GM18861 (cell line): ENCODE measurements around the gene SETD3.

Experiments
- ATAC-seq: cut with Tn5 transposase; IDR thresholded peaks from one replicate; pipeline ENCODE4 v1.9.1; 2021; ENCODE audit not compliant: unreplicated experiment

SETD3 gene

GRCh38 chr14:99497894-99498293 is 17.2 kb upstream of the SETD3 start:
- no peak for ATAC-seq

GRCh38 chr14:99497341-99497740 is 16.7 kb upstream of the SETD3 start:
- no peak for ATAC-seq

DNA sequence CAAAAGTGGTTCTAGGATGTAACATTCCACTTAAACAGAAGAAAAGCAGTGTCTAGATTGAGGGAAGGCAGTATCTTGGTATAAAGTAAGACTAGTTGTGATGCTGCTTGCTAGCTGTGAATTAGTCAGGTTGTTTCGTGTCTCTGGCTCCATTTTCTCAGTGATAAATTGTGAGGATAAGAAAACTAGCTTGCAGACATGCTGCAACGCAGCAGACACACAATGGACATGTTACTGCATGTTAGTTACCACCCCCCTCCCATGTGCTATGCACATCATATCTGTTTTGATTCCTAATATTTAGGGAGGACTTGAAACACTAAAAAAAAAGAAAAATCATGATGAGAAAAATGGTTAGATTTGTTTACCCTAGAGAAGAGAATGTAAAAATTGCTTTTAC is 3.4 kb upstream of the SETD3 start:
- no peak for ATAC-seq

DNA sequence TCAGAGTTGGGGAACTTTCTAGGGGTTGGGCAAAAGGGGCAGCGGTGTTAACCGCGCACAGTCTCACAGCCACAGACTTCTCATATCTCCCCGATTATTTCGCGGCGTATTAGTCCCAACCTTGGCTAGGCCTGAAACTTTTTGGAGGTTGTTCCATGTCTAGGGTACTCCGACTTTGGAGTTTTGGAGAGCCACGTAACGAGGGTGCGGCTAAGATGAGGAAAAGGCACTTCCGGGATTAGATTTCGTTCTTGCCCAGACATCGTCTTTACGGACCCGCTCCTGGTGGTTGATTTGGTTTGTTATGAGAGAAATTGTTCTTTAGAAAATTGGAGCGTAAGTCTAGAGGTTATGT is 1.1 kb upstream of the SETD3 start:
- no peak for ATAC-seq

DNA sequence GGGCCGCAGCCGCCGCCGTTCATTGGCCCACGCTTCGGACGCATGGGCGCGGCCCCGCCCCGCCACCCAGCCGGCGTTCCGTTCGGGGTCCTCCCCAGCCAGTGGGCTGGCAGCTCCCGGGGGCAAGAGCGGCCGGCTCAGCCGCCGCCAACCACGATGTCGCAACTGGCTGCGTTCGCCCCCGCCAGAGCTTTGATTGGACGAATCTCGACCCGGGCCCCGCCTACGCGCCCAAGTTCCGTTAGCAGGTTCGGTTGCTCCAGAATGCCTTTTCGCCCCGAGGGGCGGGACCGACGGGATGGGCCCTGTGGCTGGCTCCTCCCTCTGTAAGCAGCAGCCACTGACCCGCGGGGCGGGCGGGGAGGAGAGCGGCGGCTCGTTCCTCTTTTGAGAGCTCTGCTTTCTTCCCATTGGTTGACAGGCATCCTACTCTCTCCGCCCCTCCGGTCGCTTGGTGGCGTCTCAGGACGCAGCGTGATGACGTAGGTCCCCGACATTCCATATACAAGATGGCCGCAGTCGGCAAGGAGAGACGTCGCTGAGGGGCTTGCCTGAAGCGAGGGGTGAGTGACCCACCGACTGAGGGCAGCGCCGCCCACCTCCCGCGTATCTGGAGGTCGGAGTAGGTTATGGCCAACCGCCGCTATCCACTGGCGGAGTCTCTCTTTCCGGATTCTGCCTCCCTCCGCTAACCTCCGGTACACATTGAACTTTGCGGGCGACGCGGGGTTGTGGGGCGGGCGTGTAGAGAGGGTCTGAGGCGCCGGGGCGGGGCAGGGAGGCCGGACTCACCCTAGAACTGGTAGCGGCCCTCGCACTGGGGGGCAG is 472 bp upstream of the SETD3 start, which contains the start of gene CCNK:
CCNK (plus strand) TSS at position 493 of the 828 bp plus-strand sequence. CDS start 11,269 bp downstream, outside the sequence.
- ATAC-seq, result peak; percentile 85

- no peak for ATAC-seq
Measured at GRCh38 chr14:99479160-99479905, 1.3 kb downstream of the SETD3 start.

- ATAC-seq, result no peak
Measured at GRCh38 chr14:99478128-99478527, 2.5 kb downstream of the SETD3 start.

DNA sequence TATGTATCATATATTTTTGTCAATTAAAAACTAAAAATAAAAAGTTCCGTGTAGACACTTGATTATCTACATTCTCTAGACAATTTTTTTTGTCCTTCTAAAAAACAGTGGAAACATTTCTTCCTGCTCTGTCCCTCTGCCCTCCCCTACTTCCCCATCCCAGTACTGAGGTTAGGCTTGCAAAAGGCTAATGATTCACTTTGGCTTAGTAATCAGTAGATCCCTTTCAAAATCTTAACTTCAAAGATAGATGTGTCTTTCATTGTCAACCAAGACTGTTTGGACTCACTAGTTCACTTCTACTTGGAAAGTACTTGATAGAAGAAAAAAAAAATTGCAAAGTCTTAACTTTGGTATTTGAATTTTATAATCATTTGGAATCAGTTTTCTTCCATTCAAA is 3.8 kb downstream of the SETD3 start:
- no peak for ATAC-seq

GRCh38 chr14:99475660-99476059 is 5.0 kb downstream of the SETD3 start:
- no peak for ATAC-seq

- ATAC-seq, result no peak
Measured at GRCh38 chr14:99475179-99475578, 5.5 kb downstream of the SETD3 start.

DNA sequence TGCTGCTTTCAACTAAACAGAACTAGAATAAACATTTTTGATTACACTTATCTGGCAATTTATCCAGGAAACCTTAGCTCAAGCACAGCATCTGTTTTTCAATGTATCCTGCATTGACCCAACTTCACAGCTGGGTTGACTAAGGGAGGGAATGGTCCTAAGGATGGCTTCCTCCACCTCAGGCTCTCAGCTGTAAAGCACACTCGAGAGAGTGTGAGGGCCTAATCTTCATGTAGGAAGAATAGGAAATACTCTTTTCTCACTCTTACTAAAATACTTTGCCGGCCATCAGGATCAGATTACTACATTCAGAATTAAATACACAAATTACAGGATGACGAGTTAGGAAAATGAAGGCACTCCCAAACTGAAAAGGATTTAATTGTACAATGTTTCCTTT is 7.2 kb downstream of the SETD3 start:
- no peak for ATAC-seq

GRCh38 chr14:99472937-99473336 is 7.7 kb downstream of the SETD3 start:
- ATAC-seq, result no peak

- ATAC-seq, result no peak
Measured at GRCh38 chr14:99471731-99472130, 8.9 kb downstream of the SETD3 start.

- no peak for ATAC-seq
Measured at GRCh38 chr14:99468836-99469592, 11.6 kb downstream of the SETD3 start.

GRCh38 chr14:99468081-99468480 is 12.6 kb downstream of the SETD3 start:
- ATAC-seq, result no peak

DNA sequence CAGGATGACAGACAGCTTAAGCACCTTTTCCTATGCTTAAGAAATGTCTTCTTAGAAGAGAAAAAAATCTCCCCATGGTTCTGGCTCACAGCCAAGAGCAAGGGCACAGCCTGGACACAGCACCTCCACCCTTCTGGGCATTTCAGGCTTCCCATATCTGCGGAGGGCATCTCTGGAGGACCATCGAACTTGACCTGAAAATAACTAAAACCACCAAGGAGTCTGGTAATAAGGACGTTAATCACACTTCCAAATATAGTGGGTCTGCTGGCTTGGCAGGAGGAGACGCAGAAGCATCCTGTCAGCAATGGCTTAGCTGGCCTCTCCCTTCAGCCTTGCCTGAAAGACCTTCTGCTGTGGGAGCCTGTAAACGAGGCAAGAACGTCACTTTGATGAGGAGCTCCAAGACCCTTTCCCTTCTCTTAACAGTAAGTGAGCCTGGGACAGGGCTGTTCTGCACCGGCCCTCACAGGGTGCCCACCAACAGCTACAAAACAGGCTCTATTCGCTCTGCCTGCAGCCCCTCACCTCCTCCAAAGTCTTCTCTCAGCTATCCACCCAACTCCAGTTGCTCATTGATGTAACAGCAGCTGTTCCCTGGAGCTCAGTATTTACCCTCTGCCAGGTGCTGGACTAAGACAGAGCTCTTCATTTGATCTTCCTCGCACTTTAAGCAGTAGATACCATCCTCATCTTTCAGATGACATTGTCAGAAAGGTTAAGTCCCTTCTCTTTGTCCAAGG is 13.2 kb downstream of the SETD3 start:
- ATAC-seq, result no peak

DNA sequence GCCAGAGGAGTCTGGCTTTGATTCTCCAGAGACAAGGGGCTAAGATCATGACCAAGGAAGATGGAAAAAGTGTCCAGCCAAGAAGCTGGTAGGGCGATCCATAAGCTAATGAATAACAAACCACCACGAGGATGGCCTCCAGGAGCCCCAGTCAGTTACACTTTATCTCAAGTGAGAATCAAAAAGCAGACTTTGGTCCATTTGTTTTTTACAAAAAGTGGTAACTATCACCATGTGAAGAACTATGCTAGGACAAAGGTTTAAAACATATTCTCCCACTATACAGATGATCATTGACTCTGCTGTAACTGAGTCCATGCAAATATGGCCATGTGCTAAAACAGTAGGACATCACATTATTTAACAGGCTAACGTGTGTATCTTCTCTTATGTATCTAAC is 13.9 kb downstream of the SETD3 start:
- ATAC-seq, result no peak

GRCh38 chr14:99465288-99465687 is 15.4 kb downstream of the SETD3 start:
- ATAC-seq, result no peak

- no peak for ATAC-seq
Measured at GRCh38 chr14:99463974-99464373, 16.7 kb downstream of the SETD3 start.

DNA sequence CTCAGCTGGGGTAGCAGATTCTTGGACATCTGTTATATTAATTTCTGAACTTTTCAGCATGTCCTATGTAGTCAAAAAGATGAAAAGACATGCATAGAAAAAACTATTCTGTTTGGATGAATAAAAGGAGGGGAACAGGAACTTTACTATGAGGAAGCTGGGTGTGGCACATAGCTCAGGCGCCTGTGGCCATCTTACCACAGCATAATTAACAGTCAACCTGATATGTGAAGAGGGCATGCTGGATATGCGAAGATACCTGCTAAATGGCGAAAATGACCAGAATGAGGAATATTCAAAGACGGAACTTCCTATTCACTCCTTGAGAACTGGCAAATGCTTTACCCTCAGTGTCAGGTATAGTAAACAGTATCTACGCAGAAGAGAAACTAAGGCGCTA is 18.4 kb downstream of the SETD3 start:
- ATAC-seq, result no peak
